ENCODE data around the gene GRHL3.

GRHL3 gene

GRCh38 chr1:24293392-24294227, 25.5 kb upstream of the GRHL3 start:
- TF ChIP-seq, protein P1, sequence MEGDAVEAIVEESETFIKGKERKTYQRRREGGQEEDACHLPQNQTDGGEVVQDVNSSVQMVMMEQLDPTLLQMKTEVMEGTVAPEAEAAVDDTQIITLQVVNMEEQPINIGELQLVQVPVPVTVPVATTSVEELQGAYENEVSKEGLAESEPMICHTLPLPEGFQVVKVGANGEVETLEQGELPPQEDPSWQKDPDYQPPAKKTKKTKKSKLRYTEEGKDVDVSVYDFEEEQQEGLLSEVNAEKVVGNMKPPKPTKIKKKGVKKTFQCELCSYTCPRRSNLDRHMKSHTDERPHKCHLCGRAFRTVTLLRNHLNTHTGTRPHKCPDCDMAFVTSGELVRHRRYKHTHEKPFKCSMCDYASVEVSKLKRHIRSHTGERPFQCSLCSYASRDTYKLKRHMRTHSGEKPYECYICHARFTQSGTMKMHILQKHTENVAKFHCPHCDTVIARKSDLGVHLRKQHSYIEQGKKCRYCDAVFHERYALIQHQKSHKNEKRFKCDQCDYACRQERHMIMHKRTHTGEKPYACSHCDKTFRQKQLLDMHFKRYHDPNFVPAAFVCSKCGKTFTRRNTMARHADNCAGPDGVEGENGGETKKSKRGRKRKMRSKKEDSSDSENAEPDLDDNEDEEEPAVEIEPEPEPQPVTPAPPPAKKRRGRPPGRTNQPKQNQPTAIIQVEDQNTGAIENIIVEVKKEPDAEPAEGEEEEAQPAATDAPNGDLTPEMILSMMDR (conservative IDR thresholded peaks at IDR 0.05; ENCODE audit: low read depth, low read length): no peak
- no peak overlapping the region for H3K4me3 ChIP-seq (ENCODE audit: low read length)
- DNase-seq (ENCODE audit: low read depth): no peak

DNA sequence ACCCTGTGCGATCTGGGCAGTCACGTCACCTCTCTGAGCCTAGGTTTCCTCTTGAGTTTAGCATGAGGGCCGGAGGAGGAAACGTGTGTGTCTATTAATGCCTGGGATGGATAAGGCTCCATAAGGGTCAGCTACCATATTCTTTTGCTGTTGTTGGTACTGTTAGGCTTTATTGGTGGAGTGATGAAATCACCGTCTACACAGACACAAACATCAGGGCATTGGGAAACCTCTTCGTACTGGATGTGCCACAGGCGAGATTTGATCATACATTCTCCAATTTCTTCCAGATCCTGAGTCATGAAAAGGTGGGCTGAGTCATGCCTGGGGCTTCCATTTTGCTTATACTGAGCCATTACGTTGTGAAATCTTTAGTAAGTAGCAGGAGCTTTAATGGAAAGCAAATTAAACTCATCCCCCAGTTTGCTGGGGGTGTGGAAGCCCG, 24.9 kb upstream of the GRHL3 start:
- TF ChIP-seq, protein P1 (conservative IDR thresholded peaks at IDR 0.05; ENCODE audit: low read depth, low read length): no peak
- no peak for DNase-seq (ENCODE audit: low read depth)
- no peak overlapping the region for H3K4me3 ChIP-seq (ENCODE audit: low read length)

DNA sequence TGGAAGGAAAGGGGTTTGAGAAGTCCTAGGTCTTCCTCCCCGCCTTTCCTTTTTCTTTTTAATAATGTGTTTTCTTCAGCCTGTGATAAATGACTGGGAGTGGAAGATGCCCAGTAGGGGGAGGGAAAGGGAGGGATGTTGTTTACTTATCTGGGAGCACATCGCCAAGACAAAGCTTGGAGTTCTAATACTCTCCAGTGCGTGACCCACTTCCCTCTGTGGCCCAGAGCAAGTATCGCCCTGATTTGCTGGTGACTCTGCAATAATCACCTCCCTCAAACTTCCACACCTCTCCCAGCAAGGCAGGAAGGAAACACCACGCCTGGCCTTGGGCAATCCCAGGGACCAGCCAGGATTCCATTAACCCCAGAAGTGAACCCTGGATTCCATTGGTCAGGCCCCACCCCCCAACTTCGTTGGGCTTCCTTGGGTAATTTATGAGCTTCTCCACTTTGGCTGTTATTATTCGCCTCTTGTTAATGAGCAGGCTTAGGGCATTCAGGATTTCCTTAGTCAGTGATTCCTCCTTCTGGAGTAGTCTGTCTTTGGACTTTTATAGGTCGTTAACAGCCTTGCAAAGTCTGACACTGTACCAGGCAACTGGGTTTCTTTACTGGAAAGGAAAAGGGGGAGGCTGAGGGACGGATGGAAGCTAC, 24.3 kb upstream of the GRHL3 start:
- H3K4me3 ChIP-seq (ENCODE audit: low read length): no peak overlapping the region
- TF ChIP-seq, protein P1 (conservative IDR thresholded peaks at IDR 0.05; ENCODE audit: low read depth, low read length): no peak
- DNase-seq (ENCODE audit: low read depth): no peak

DNA sequence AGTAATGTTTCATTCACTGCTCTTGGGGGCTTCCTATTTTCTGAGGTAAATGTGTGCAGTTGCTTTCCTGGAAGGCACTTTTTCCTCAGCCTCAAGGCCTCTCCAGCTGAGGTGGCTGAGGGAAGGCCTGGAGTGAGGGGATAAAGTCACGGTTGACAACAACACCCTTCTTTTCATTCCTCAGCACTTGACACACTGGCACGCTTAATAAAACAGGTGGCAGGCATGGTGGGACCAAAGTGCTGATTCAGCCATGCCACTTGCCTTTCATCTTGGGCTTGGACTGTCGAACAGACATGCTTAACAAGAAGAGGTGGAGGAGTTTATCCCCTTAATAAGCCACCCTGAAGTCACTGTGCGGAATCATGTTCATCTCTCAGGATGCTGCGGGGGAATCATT, 23.6 kb upstream of the GRHL3 start:
- no peak overlapping the region for H3K4me3 ChIP-seq (ENCODE audit: low read length)
- TF ChIP-seq, protein P1 (conservative IDR thresholded peaks at IDR 0.05; ENCODE audit: low read depth, low read length): no peak

GRCh38 chr1:24297187-24297851, 21.8 kb upstream of the GRHL3 start:
- no peak for DNase-seq (ENCODE audit: low read depth)
- TF ChIP-seq, protein P1 (conservative IDR thresholded peaks at IDR 0.05; ENCODE audit: low read depth, low read length): no peak
- H3K4me3 ChIP-seq (ENCODE audit: low read length): no peak overlapping the region

More for the DNA sequence above, 23.6 kb upstream of the GRHL3 start:
- DNase-seq (ENCODE audit: low read depth): no peak

GRCh38 chr1:24297852-24298232, 21.3 kb upstream of the GRHL3 start:
- TF ChIP-seq, protein P1 (conservative IDR thresholded peaks at IDR 0.05; ENCODE audit: low read depth, low read length): no peak
- no peak for DNase-seq (ENCODE audit: low read depth)
- no peak overlapping the region for H3K4me3 ChIP-seq (ENCODE audit: low read length)

Data from retinal pigment epithelial cell (primary cell).